Panc1 (cell line): ENCODE measurements around the gene TFCP2L1. TPM values are rescaled to one million over a fixed set of nuclear protein-coding genes. Genes with fewer than 3 reads are reported as not detected.

Experiments used
- ATAC-seq: fragments of 200-7000 bp; cut with Tn5 transposase; 2 replicates; pipeline ENCODE4 v1.9.1; 2020; ENCODE audit warnings: mild to moderate bottlenecking, moderate library complexity
- BruUV-seq: library from RNA; stranded (reverse); fragments of 400-500 nt; replicated peaks from 2 replicates; lab custom pipeline; 2021; lab: Mats Ljungman, UMichigan
- CTCF ChIA-PET: fragments of 300-600 bp; sonication (Branson Sonifier 250); formaldehyde crosslinking; loops from one replicate; lab custom pipeline; 2022; ENCODE audit warnings: antibody characterized with exemption; lab: Charles Lee
- POLR2A ChIA-PET: fragments of 300-600 bp; sonication (Branson Sonifier 250); formaldehyde crosslinking; loops from one replicate; lab custom pipeline; 2022; ENCODE audit warnings: antibody characterized with exemption; lab: Charles Lee
- DNase-seq: peaks from one replicate; pipeline ENCODE4 v3.0.0-alpha.2; 2010; ENCODE audit warnings: low read depth, low spot score
- H3K27ac ChIP-seq: 2 replicates; pipeline ENCODE4 v1.5.1; 2011; ENCODE audit warnings: mild to moderate bottlenecking, low read length, inconsistent platforms
- H3K27me3 ChIP-seq: fragments of 200-500 bp; sonication (Bioruptor generic); 2 replicates; pipeline ENCODE4 v1.6.0; 2014; ENCODE audit warnings: low read length, inconsistent platforms; ENCODE audit not compliant: control insufficient read depth, insufficient read depth
- H3K36me3 ChIP-seq: fragments of 200-500 bp; sonication (Bioruptor generic); 2 replicates; pipeline ENCODE4 v1.5.1; 2014; ENCODE audit warnings: inconsistent platforms, mild to moderate bottlenecking, low read length, moderate library complexity; ENCODE audit not compliant: control insufficient read depth, insufficient read depth
- H3K4me1 ChIP-seq: 2 replicates; pipeline ENCODE4 v1.5.1; 2011; ENCODE audit warnings: inconsistent platforms, mild to moderate bottlenecking, low read length, moderate library complexity; ENCODE audit not compliant: control insufficient read depth, insufficient read depth
- H3K4me3 ChIP-seq, 2 experiments: 2 replicates each; pipeline ENCODE4 v1.5.1; 2011 to 2012; ENCODE audit warnings: low read depth in 2 of 2, low read length in 2 of 2, mild to moderate bottlenecking in 2 of 2, inconsistent platforms in 1 of 2, moderate library complexity in 1 of 2
- H3K9me3 ChIP-seq: fragments of 200-500 bp; sonication (Bioruptor generic); 2 replicates; pipeline ENCODE4 v1.5.1; 2014; ENCODE audit warnings: low read depth, mild to moderate bottlenecking, inconsistent platforms, low read length, moderate library complexity; ENCODE audit not compliant: control insufficient read depth, insufficient read depth
- CTCF ChIP-seq: fragments of 450-650 bp; IDR thresholded peaks from 2 replicates; pipeline ENCODE4 v1.5.1; 2017; ENCODE audit warnings: mild to moderate bottlenecking
- POLR2AphosphoS5 ChIP-seq: IDR thresholded peaks from 2 replicates; pipeline ENCODE4 v1.6.1; 2012; ENCODE audit warnings: mild to moderate bottlenecking, low read depth, low read length, moderate library complexity
- SIN3A ChIP-seq: IDR thresholded peaks from 2 replicates; pipeline ENCODE4 v1.6.1; 2012; ENCODE audit warnings: low read depth, mild to moderate bottlenecking, low read length, moderate library complexity, borderline replicate concordance; ENCODE audit not compliant: insufficient read depth
- TCF7L2 ChIP-seq: IDR thresholded peaks from 2 replicates; pipeline ENCODE4 v1.6.1; 2011; ENCODE audit warnings: mild to moderate bottlenecking, low read depth, low read length, inconsistent platforms
- in situ Hi-C: cut with HindIII; loops from 2 replicates; pipeline ENCODE4 v1.10.0; 2016; ENCODE audit warnings: low sequenced_read_pairs, low pct_unique_long_range_greater_than_20kb
- intact Hi-C: fragments of 100-400 bp; cut with micrococcal nuclease; formaldehyde crosslinking; loops from one replicate; pipeline ENCODE4 v1.10.0; 2022; ENCODE audit not compliant: unreplicated experiment
- total RNA-seq: library from RNA; stranded (reverse); gene quantifications from one replicate; pipeline ENCODE4 v1.2.1, GENCODE V29; 2021; ENCODE audit not compliant: unreplicated experiment
- TF ChIP-seq, protein P1 (sequence below), 2 experiments: IDR thresholded peaks; 2 replicates each; pipeline ENCODE4 v1.6.1; 2011 to 2012; ENCODE audit warnings: low read depth in 2 of 2, control low read depth in 1 of 2, low read length in 1 of 2, mild to moderate bottlenecking in 1 of 2, moderate library complexity in 1 of 2; ENCODE audit not compliant: insufficient read depth in 1 of 2

TFCP2L1 gene
- total RNA-seq, 1 experiment from 2014 or later: 4.9 TPM

DNA sequence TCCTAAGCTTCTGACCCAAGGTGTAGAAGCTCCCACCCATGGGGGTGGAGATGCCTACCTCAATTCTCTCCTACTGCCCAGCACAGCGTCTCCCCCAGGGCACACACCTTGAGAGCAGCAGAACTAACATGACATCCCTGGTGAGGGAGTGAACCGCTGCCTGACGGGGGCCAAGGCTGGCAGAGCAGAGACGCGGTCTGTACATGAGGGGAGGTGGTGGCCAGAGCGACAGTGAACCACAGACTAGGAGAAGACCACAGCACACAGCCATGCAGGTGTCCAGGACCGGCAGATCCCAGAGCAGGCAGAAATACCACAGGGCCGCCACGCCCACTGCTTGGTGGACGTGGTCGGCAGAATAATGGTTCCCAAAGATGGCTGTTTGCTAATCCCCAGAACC lies 40.4 kb downstream of the TFCP2L1 start:
- no peak overlapping the region for H3K27ac ChIP-seq
- no peak overlapping the region for H3K4me3 ChIP-seq
- DNase-seq (no peak), ATAC-seq (no peak)
- TF ChIP-seq SIN3A (no peak), CTCF (no peak), POLR2AphosphoS5 (no peak), TCF7L2 (no peak)
- TF ChIP-seq, protein P1, sequence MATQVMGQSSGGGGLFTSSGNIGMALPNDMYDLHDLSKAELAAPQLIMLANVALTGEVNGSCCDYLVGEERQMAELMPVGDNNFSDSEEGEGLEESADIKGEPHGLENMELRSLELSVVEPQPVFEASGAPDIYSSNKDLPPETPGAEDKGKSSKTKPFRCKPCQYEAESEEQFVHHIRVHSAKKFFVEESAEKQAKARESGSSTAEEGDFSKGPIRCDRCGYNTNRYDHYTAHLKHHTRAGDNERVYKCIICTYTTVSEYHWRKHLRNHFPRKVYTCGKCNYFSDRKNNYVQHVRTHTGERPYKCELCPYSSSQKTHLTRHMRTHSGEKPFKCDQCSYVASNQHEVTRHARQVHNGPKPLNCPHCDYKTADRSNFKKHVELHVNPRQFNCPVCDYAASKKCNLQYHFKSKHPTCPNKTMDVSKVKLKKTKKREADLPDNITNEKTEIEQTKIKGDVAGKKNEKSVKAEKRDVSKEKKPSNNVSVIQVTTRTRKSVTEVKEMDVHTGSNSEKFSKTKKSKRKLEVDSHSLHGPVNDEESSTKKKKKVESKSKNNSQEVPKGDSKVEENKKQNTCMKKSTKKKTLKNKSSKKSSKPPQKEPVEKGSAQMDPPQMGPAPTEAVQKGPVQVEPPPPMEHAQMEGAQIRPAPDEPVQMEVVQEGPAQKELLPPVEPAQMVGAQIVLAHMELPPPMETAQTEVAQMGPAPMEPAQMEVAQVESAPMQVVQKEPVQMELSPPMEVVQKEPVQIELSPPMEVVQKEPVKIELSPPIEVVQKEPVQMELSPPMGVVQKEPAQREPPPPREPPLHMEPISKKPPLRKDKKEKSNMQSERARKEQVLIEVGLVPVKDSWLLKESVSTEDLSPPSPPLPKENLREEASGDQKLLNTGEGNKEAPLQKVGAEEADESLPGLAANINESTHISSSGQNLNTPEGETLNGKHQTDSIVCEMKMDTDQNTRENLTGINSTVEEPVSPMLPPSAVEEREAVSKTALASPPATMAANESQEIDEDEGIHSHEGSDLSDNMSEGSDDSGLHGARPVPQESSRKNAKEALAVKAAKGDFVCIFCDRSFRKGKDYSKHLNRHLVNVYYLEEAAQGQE (IDR thresholded peaks at IDR 0.05; ENCODE audit: insufficient read depth in 1 of 2, low read depth in 2 of 2, low read length in 1 of 2): no peak
- no peaks in the 10 kb centered on the region for H3K9me3 ChIP-seq
- H3K27me3 ChIP-seq: no peaks in the 10 kb centered on the region
- intact Hi-C loops: no loop called here
- BruUV-seq: no TSS peak
- in situ Hi-C loops: no loop called here
- POLR2A ChIA-PET: no interaction called here
- no peaks in the 10 kb centered on the region for H3K36me3 ChIP-seq
- CTCF ChIA-PET: interaction anchor here (1.0 kb wide), 1 partner anchor 34 kb away, joined by 3 read pairs; no protein-coding TSS in a partner anchor
- no peaks in the 10 kb centered on the region for H3K4me1 ChIP-seq

DNA sequence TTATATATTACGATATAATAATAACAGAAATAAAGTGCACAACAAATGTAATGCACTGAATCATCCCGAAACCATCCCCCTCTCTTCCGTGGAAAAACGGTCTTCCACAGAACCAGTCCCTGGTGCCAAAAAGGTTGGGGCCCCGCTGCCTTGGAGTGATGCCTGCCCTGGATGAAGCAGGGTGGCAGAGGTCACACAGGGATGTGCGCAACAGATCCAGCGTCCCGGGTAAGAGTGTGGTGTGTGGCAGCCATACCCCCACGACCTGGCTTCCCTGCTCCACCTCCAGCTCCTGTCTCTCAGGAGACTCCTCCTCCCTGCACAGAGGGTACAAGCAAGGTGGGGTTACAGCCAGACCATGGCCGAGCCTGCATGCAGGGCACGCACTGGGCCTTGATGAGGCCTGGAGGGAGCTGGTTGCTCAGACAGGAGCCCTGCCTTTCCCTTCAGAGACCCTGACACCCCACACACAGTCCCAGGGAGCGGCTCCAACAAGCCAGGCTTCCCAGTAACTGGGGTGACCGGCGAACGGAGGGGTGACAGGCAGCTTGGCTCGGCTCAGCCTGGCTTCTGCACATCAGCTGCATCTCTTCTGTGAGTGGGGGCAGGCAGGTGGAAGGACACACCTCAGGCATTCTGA lies 41.1 kb downstream of the TFCP2L1 start:
- Histone ChIP-seq H3K27ac (no peak overlapping the region), H3K9me3 (no peaks in the 10 kb centered on the region), H3K36me3 (no peaks in the 10 kb centered on the region), H3K4me3 (no peak overlapping the region), H3K4me1 (no peaks in the 10 kb centered on the region), H3K27me3 (no peaks in the 10 kb centered on the region)
- BruUV-seq: no TSS peak
- POLR2A ChIA-PET: no interaction called here
- ATAC-seq (no peak), DNase-seq (no peak)
- CTCF ChIA-PET: interaction anchor here (1.0 kb wide), 1 partner anchor 33 kb away, joined by 3 read pairs; no protein-coding TSS in a partner anchor
- in situ Hi-C loops: no loop called here
- TF ChIP-seq SIN3A (no peak), POLR2AphosphoS5 (no peak), CTCF (no peak)
- TF ChIP-seq, protein P1 (IDR thresholded peaks at IDR 0.05; ENCODE audit: insufficient read depth in 1 of 2, low read depth in 2 of 2, low read length in 1 of 2): no peak
- intact Hi-C loops: no loop called here
